ENCODE data around the gene SCGB1C2.

SCGB1C2 gene

DNA sequence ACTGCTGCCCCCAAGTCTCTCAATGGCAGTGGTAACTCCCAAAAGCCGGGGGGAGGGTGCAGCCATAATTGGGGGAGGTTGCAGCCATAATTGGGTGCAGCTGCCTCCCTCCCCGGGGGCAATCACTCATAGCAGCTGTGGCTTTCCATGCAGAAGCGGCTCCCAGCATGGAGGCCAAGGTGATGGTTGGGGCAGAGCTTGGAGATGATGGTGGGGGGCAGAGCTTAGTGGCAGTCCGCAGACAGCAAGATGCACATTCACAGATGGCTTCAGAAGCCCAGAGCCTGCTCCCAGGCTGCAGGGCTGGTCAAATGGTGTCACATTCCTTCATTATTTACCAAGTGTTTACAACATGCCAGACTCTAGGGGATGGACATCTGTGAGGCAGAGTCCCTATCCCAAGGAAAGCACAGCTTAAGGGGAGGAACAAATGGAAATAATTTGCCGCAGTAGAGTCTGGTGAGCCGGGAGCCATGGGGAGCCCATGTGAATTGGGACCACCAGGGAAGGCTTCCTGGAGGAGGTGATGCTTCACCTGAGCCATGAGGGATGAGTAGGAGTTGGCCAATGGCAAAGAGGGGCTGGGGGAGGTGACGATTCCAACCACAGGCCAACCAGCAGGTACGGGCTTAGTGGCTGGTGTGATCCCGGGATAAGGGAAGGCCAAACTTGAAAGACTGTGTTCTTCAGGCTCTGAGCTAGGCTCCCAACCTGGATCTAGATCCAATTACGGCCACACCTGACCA, 36.0 kb downstream of the SCGB1C2 start:
- DNase-seq = no peak

GRCh38 chr17:177155-177554, 39.8 kb downstream of the SCGB1C2 start:
- no peak for DNase-seq

- no peak for DNase-seq
These were observed 40.4 kb downstream of the SCGB1C2 start for GRCh38 chr17:177762-178161.

DNA sequence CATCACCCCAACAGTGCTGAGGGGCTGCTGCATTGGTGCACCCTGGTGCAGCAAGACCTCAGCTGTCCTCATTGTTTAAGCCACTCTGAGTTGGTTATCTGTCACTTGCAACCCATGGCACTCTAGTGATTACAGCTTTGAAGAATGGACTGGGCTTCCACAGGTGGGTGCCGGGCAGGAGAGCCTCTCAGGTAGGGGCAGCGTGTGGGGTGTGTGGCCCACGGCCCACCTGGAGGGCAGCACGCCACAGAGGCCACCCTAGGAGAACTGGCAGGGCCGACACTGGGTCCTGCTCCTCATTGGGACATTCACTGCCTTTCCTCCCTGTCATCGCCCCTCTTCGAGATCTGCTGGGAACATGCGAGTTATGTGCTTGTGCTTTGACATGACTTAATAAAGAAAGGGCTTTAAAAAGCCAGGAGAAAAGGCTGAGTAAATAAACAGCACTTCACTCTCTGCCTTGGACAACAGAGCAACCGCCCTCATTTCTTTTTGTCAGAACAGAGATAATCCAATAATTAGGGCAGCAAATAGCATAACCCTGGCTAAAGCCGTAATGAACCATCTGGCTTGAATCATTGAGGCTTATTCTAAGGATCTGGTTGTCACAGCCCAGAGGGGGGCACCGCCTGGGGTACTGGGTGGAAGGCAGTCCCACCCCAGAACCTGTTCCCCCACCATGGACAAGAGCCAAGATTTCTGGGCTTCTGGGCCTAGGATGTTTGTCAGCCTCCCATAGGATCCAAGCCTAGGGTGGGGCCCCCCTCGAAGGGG, 41.1 kb downstream of the SCGB1C2 start:
- no peak for DNase-seq

GRCh38 chr17:179066-179432, 41.7 kb downstream of the SCGB1C2 start:
- DNase-seq = no peak

DNA sequence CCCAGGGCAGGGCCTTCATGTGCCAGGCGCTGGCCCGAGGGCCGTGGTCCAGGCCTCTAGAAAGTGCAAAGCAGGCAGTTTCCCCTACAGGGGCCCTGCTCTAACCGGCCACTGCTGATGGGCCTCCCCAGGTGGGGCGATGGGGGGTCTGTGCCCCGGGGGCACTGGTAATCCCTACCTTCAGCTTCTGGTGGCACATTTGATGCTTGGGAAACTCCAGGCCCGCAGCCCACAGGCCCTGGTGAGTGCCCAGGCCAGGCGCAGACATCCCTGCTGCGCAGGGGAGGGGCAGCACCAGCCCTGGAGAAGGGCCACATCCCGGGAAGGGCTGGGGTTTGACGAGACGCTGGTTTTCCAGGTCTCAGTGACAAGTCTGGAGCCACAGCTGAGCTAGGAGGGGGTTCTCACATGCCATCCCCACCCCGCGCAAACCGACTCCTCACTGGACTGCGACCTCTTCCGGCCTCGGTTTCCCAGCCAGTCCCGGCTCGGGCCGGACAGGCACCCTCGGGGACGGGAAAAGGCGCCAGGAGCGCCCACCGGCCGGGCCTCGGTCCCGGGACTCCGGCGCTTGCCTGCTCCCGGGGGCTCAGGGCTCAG, 42.5 kb downstream of the SCGB1C2 start:
- no peak for DNase-seq

GRCh38 chr17:180381-181244, 43.2 kb downstream of the SCGB1C2 start:
- no peak for DNase-seq

DNA sequence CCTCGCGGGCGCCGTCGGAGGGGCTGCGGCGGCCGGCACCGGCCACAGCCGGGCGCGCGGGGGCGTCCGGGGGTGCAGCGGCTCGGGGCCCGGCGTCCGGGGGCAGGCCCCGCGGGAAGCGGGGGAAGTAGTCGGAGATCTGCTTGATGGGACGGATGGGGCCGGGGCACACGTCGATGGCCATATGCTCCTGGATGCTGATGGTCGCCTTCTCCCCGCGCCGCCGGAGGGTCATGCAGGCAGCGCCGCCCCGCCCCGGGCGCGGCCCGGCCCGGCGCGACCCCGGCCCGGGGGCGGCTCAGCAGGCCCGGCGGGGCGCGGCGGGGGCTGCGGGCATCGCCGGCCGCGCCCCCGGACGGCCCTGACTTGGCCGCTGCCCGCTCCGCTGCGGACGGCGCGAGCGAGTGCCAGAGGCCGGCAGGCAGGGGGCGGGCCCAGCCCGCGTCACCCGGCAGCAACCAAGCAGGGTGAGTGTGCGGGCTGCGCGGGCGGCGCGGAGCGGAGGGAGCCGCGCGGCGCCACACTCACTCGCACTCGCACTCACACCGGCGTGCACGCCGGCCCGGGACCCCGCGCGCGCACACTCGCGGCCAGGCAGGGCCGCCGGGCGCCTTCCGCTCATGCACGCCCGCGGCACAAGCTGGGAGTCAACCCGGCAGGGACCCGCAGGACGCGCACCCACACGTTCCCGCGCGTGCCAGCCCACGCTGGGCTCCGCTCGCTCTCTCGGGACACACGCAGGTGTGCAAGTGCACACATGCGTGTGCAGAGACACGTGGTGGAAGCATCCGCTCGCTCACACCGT, 44.1 kb downstream of the SCGB1C2 start, which contains the start of gene DOC2B:
Gene DOC2B (minus strand): TSS at position 406 of the 805 bp plus-strand sequence. CDS start 171 bp downstream, at position 235.
- no peak for DNase-seq

- DNase-seq = no peak
These were observed 44.8 kb downstream of the SCGB1C2 start for GRCh38 chr17:182050-182751.

DNA sequence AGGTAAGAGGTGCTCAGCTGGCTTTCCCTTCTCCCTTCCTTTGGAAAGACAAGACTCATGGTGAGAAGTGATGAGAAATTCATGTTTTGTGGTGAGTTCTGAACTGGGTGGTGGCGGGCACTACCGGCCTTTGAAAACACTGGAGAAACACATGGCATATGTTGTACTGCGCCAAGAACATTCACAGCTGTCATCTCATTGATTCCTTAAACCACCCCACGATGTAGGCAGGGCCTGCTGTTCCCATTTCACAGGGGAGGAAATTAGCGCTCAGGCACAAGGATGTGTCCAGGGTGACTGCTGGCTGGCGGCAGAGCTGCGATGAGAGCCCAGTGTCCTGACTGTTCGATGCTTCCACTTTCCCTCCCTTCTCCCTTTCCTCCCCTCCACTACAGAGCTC, 45.7 kb downstream of the SCGB1C2 start:
- no peak for DNase-seq

GRCh38 chr17:185445-186138, 48.2 kb downstream of the SCGB1C2 start:
- DNase-seq = no peak

DNA sequence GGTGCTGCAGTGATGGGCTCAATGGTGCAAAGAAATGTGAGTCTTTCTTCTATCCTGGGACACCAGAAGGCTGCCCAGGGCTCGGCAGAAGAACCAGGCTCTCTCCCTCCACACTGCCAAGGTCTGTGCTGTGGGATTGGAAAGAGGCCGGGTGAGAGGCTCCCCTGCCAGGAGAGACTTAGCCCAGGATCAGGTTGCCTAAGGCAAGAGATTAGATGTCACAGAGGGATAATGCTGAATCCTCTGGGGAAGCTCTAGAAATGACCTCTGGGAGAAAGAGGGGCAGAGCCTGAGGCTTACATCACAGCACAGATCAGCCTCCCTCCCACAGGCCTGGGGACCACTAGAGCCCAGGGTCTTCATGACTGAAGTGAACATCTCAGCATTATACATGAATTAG, 49.8 kb downstream of the SCGB1C2 start:
- DNase-seq = no peak
